ENCODE results near the gene CYP4A22.
"Not testable (repeated sequence)": the region's sequence is repeated elsewhere in the genome, so short reads cannot be mapped to it uniquely, and the experiment has no call there.

GRCh38 chr1:47195981-47196380 is 58.7 kb downstream of the CYP4A22 start:
- not testable (repeated sequence) for TF ChIP-seq CTCF (conservative IDR thresholded peaks at IDR 0.05; ENCODE audit: low read depth in 2 of 2); EZH2phosphoT487 (IDR thresholded peaks at IDR 0.05; ENCODE audit: unreplicated experiment); EZH2 (IDR thresholded peaks at IDR 0.05; ENCODE audit: low read depth, unreplicated experiment); POLR2AphosphoS5 (IDR thresholded peaks at IDR 0.05; ENCODE audit: low read depth); JUNB (IDR thresholded peaks at IDR 0.05; ENCODE audit: unreplicated experiment); CREB1 (CRISPR knock-in tag; IDR thresholded peaks at IDR 0.05; ENCODE audit: low read depth); NANOG (IDR thresholded peaks at IDR 0.05; ENCODE audit: borderline replicate concordance)
- TF ChIP-seq, protein P1, sequence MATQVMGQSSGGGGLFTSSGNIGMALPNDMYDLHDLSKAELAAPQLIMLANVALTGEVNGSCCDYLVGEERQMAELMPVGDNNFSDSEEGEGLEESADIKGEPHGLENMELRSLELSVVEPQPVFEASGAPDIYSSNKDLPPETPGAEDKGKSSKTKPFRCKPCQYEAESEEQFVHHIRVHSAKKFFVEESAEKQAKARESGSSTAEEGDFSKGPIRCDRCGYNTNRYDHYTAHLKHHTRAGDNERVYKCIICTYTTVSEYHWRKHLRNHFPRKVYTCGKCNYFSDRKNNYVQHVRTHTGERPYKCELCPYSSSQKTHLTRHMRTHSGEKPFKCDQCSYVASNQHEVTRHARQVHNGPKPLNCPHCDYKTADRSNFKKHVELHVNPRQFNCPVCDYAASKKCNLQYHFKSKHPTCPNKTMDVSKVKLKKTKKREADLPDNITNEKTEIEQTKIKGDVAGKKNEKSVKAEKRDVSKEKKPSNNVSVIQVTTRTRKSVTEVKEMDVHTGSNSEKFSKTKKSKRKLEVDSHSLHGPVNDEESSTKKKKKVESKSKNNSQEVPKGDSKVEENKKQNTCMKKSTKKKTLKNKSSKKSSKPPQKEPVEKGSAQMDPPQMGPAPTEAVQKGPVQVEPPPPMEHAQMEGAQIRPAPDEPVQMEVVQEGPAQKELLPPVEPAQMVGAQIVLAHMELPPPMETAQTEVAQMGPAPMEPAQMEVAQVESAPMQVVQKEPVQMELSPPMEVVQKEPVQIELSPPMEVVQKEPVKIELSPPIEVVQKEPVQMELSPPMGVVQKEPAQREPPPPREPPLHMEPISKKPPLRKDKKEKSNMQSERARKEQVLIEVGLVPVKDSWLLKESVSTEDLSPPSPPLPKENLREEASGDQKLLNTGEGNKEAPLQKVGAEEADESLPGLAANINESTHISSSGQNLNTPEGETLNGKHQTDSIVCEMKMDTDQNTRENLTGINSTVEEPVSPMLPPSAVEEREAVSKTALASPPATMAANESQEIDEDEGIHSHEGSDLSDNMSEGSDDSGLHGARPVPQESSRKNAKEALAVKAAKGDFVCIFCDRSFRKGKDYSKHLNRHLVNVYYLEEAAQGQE (IDR thresholded peaks at IDR 0.05; ENCODE audit: unreplicated experiment), result not testable (repeated sequence)
